GM18909 (cell line): ENCODE measurements around the gene CLIC3.
"Not testable (repeated sequence)": the region's sequence is repeated elsewhere in the genome, so short reads cannot be mapped to it uniquely, and the experiment has no call there.

Experiments used
- ATAC-seq: cut with Tn5 transposase; IDR thresholded peaks from one replicate; pipeline ENCODE4 v1.9.1; 2021; ENCODE audit warnings: mild to moderate bottlenecking; ENCODE audit not compliant: unreplicated experiment, poor library complexity

CLIC3 gene

GRCh38 chr9:137006116-137007003, 10.0 kb upstream of the CLIC3 start:
- ATAC-seq, result no peak

- not testable (repeated sequence) for ATAC-seq
These were observed 7.9 kb upstream of the CLIC3 start for GRCh38 chr9:137004285-137004684.

- ATAC-seq, result no peak
These were observed 6.3 kb upstream of the CLIC3 start for GRCh38 chr9:137002646-137003041.

GRCh38 chr9:137001857-137002645, 5.7 kb upstream of the CLIC3 start:
- ATAC-seq, result no peak

- peak; percentile 74 for ATAC-seq
These were observed 4.0 kb upstream of the CLIC3 start for GRCh38 chr9:137000177-137000930.

- no peak for ATAC-seq
These were observed 1.5 kb upstream of the CLIC3 start for GRCh38 chr9:136997830-136998234.

- ATAC-seq, result no peak
These were observed 1.0 kb upstream of the CLIC3 start for GRCh38 chr9:136997371-136997770.

GRCh38 chr9:136995772-136996311, 526 bp downstream of the CLIC3 start:
- ATAC-seq, result no peak

- no peak for ATAC-seq
These were observed 1.0 kb downstream of the CLIC3 start for GRCh38 chr9:136995362-136995761.

- no peak for ATAC-seq
These were observed 1.5 kb downstream of the CLIC3 start for GRCh38 chr9:136994888-136995230.

GRCh38 chr9:136994180-136994887, 2.0 kb downstream of the CLIC3 start:
- no peak for ATAC-seq

- ATAC-seq, result no peak
These were observed 3.5 kb downstream of the CLIC3 start for GRCh38 chr9:136992819-136993369.

GRCh38 chr9:136991993-136992818, 4.2 kb downstream of the CLIC3 start, which contains the start of gene PAXX:
TSS of gene PAXX (plus strand) at chr9:136992422. CDS start at chr9:136992444, 22 bp downstream.
- ATAC-seq, result peak; percentile 80

GRCh38 chr9:136990242-136990911, 6.0 kb downstream of the CLIC3 start:
- ATAC-seq, result no peak

GRCh38 chr9:136988872-136989271, 7.5 kb downstream of the CLIC3 start:
- no peak for ATAC-seq

GRCh38 chr9:136985853-136986252, 10.5 kb downstream of the CLIC3 start:
- no peak for ATAC-seq

GRCh38 chr9:136985027-136985602, 11.3 kb downstream of the CLIC3 start:
- ATAC-seq, result no peak
